ENCODE measurements around the gene NAT16.

The NAT16 gene

GRCh38 chr7:101170617-101171441 lies 9.3 kb downstream of the NAT16 start:
- DNase-seq (ENCODE audit: low spot score), result no peak

- peak; percentile 80 for DNase-seq (ENCODE audit: low spot score)
These were observed 10.1 kb downstream of the NAT16 start for GRCh38 chr7:101169838-101170551.

GRCh38 chr7:101169110-101169837 lies 10.8 kb downstream of the NAT16 start:
- no peak for DNase-seq (ENCODE audit: low spot score)

- no peak for DNase-seq (ENCODE audit: low spot score)
These were observed 11.6 kb downstream of the NAT16 start for GRCh38 chr7:101168412-101169049.

- DNase-seq (ENCODE audit: low spot score), result no peak
These were observed 12.3 kb downstream of the NAT16 start for GRCh38 chr7:101167645-101168411.

GRCh38 chr7:101166909-101167644 lies 13.0 kb downstream of the NAT16 start:
- no peak for DNase-seq (ENCODE audit: low spot score)

- DNase-seq (ENCODE audit: low spot score), result no peak
These were observed 13.5 kb downstream of the NAT16 start for GRCh38 chr7:101166648-101166908.

- no peak for DNase-seq (ENCODE audit: low spot score)
These were observed 14.0 kb downstream of the NAT16 start for GRCh38 chr7:101165958-101166647.

- DNase-seq (ENCODE audit: low spot score), result peak; percentile 98
These were observed 14.8 kb downstream of the NAT16 start, which contains the start of gene VGF for GRCh38 chr7:101165075-101165957. VGF (minus strand) TSS chr7:101165569; CDS start chr7:101164843, 726 bp downstream.

- peak; percentile 77 for DNase-seq (ENCODE audit: low spot score)
These were observed 15.8 kb downstream of the NAT16 start for GRCh38 chr7:101164071-101164840.

- no peak for DNase-seq (ENCODE audit: low spot score)
These were observed 16.6 kb downstream of the NAT16 start for GRCh38 chr7:101163279-101164070.

GRCh38 chr7:101162551-101163278 lies 17.4 kb downstream of the NAT16 start:
- DNase-seq (ENCODE audit: low spot score), result peak; percentile 74

GRCh38 chr7:101161692-101162471 lies 18.2 kb downstream of the NAT16 start:
- no peak for DNase-seq (ENCODE audit: low spot score)

GRCh38 chr7:101160910-101161309 lies 19.2 kb downstream of the NAT16 start:
- DNase-seq (ENCODE audit: low spot score), result no peak

- peak; percentile 53 for DNase-seq (ENCODE audit: low spot score)
These were observed 20.1 kb downstream of the NAT16 start for GRCh38 chr7:101159696-101160674.
